HG03025 (cell line): ENCODE data around the gene WNT2.
"Not testable (repeated sequence)": the region's sequence is repeated elsewhere in the genome, so short reads cannot be mapped to it uniquely, and the experiment has no call there.

Experiments
- ATAC-seq: cut with Tn5 transposase; IDR thresholded peaks from one replicate; pipeline ENCODE4 v1.9.1; 2021; ENCODE audit warnings: mild to moderate bottlenecking, moderate library complexity; ENCODE audit not compliant: unreplicated experiment, low FRiP score

The WNT2 gene

DNA sequence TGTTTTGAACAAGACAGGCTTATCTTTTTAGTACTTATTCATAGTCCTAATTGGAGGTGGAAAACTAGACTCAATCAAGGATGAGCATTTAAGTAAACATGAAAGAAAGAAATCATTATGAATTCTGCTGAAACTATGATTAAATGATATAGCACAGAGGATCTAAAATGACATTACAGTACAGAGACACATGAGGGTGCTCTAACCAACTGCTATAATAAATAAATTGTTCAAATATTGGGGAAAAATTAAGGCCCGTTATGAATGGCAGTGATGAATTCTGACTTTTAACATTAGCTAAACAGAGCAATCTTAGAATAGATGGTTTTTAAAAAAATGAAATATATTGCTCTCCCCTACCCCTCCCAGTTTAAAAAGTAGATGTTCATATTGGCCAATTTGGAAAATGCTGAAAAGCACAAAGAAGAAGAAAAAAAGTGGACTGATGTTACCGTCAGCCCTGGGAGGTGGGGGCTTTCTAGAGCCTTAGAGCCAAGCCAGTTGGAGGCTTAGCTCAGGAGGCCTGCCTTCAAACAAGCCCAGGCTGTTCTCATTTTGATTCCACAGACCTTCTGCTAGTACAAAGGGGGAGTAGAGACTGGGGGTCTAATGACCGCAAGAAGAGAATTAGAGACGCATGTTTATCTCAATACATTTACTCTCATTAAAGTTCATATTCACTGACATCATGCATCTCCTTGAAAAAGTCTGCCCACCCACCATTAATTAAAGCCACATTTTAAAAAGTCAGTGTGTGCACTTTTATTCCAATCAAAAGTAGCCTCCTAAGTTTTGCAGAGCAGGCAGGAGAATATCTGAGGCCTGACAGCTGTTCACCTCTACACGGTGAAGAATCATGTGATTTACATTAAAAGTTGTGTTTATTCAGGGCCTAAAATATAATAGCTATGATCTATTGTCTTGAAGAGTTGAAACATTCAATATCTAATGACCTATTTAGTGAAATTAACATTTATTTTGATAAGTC is 10.0 kb downstream of the WNT2 start:
- ATAC-seq = no peak

- no peak for ATAC-seq
These were observed 14.0 kb downstream of the WNT2 start for GRCh38 chr7:117308891-117309290.

GRCh38 chr7:117302396-117302795 is 20.5 kb downstream of the WNT2 start:
- no peak for ATAC-seq

GRCh38 chr7:117300506-117300905 is 22.4 kb downstream of the WNT2 start:
- ATAC-seq = not testable (repeated sequence)

DNA sequence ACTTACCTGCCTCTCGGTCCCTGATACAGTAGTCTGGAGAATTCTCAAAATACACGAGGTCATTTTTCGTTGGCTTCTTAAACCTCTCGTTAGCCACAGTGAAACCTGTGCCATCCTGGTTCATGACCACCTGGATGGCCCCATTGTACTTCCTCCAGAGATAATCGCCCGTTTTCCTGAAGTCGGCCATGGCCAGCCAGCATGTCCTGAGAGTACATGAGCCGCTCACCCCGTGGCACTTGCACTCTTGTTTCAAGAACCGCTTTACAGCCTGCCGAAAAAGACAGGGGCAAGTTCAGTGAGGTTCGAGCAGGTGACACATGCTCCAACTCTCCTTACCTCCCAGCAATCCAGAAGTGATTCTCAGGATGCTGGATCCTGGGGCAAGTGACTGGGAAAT is 25.3 kb downstream of the WNT2 start:
- no peak for ATAC-seq

GRCh38 chr7:117296066-117296465 is 26.8 kb downstream of the WNT2 start:
- ATAC-seq = no peak

- no peak for ATAC-seq
These were observed 37.0 kb downstream of the WNT2 start for GRCh38 chr7:117285826-117286225.

- no peak for ATAC-seq
These were observed 38.2 kb downstream of the WNT2 start for GRCh38 chr7:117284692-117285091.

GRCh38 chr7:117283779-117284178 is 39.1 kb downstream of the WNT2 start:
- no peak for ATAC-seq

- ATAC-seq = no peak
These were observed 39.5 kb downstream of the WNT2 start for GRCh38 chr7:117283371-117283770.

GRCh38 chr7:117282239-117282812 is 40.5 kb downstream of the WNT2 start:
- ATAC-seq = no peak

DNA sequence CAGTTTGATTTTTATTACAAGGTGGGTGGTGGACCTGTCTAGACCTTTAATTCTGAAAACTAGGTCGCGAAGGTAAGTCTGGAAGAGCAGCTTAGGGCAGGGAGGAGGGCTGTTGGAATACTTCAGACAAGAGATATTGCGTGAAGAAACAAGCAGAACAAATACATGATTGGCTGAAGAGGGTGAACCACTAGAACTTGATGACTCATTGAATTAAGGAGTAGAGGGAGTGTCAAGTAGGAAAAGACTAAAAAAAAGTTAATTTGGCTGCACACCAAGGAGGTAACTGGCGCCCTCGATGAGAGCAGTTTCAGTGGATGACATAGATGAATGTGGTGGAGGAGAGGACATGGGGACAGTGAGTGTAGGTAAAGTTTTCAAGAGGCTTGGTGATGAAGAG is 41.3 kb downstream of the WNT2 start:
- no peak for ATAC-seq

DNA sequence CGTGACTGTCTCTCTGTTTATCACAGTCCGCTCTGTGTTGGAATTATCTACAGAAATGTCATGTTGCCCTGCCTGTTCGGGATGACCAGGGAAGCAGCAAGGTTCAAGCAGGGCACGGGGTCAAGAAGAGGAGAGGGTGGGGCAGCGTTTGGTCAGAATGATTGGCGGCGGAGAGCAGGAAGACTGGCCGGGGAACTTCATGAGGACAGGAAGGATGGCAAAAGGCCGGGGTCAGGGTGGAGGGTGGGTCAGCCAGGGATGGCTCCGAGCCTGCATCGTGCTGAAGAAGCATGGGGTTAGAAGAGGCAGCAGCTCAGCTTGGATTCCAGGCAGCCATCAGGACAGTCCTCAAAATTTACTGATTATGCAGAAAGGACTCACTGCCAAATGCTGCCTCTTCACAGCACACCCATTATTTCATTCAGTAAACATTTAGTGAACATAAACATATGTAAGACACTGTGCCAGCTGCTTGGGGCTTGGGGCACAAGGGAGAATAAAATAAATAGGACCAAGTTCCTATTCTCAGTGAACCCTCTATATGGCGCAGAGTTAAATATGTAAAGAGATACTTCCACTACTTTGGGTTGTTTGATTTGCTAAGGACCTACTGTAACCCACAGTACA is 42.8 kb downstream of the WNT2 start:
- ATAC-seq = no peak

GRCh38 chr7:117279203-117279602 is 43.7 kb downstream of the WNT2 start:
- ATAC-seq = no peak

DNA sequence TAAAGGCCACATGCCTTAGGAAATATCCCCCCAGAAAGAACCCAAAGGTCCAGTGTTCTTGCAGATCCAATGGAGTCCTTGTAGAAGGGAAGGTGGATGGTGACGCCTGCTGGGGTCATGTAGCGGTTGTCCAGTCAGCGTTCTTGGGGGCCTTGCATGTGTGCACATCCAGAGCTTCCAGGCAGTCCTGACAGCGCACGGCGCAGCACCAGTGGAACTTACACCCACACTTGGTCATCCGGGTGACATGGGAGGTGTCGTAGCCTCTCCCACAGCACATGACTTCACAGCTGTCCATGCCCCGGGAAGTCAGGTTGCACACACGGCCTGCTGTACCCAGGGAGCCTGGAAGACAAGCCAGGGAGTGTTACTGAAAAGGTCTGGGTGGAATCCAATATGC is 44.8 kb downstream of the WNT2 start:
- ATAC-seq = no peak

DNA sequence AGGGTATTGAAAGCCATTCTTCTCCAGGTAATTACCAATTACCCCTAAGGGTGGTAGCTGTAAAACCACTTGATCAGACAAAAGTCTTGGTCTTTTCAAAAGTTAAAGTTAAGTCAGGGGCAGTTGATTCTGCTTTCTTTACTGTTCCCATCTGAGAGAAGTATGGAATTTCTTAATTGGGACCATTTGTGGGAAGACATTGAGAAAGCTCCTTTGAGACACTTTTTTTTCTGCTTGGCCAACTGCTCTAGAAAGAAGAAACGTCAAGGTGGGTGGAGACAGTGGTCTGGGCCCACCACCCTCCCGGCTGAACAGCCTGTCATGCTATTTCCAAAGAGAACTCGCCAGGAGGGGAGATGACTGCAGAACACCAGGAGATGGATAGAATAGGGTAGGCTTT is 45.3 kb downstream of the WNT2 start:
- no peak for ATAC-seq

DNA sequence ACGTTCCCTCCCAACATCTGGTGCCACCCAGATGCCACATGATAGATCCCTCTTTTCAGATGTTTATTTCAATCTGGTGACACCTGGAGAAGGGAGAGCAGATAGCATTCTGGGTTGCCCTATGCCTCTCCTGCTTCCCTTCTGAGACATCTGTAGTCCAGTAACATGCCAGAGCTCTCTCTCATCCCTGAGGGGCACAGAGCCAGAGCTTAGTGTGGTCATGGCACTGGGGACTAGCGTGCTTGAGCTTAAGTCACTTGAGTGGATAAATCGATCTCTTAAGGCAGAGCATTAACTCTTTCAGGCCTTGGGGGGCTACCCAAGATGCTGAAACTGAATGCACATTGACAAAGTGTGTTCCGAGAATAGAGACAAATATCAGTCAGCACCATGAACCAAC is 47.9 kb downstream of the WNT2 start:
- no peak for ATAC-seq

GRCh38 chr7:117273814-117274225 is 49.0 kb downstream of the WNT2 start:
- no peak for ATAC-seq

DNA sequence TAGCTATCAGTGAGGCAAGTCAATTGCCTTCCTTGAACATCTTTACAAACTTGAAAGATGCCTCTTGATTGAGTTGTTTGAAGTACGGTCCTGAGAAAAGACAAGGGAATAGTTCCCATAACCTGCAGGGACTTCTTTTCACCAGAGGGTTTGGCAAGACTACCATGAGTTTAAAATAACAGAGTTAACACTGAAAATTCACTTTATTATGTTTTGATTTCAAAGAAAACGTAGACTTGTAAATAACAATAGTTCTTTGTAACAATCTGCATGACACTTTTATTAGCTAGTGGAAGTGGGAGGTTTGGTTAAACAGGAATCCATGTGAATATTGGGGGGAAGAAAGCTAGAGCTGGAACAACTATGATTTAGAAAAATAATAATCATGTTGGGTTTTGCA is 49.5 kb downstream of the WNT2 start:
- no peak for ATAC-seq

DNA sequence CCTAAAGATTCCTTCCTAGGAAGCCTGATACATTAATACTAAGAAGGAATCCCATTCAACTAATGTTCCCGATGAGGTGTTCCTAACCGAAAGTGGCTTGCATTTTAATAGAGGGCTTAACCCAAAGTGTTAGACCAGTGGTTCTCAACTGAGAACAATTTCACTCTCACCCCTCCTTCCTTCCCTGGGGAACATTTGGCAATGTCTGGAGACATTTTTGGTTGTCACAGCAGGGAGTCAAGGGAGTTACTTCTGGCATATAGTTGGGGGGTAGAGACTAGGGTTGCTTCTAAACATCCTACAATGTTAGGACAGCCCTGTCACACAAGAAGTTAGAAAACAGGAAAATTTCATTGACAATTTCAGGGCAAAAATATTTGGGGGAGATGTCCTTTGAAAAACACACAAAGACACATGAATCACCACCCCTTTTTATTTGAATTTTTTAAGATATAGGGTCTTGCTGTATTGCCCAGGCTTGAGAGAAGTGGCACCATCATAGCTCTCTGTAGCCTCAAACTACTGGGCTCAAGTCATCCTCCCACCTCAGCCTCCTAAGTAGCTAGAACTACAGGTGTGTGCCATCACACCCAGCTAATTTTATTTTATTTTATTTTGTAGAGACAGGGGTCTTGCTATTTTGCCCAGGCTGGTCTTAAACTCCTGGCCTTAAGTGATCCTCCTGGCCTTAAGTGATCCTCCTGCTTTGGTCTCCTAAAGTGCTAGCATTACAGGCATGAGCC is 50.7 kb downstream of the WNT2 start:
- no peak for ATAC-seq

DNA sequence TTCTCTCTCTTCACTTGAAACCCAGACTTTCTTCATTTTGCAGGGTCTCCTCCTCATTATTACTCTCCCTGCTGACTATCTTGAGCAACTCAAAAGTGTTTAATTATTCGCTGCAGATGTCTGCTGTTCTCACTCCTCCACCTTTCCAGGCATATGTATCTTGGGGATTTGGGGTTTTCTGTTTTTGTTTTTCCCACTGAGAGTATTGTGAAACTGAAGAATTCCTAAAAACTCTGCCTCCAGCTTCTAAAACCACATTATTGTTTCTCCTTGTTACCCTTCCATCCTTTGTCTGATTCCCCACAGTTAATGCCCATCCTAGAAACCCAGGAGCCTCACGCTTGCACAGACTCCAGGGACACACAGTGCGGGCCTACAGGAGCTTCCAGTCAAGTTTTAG is 51.3 kb downstream of the WNT2 start:
- no peak for ATAC-seq
